OCI-LY1 (cell line): Measurements from ENCODE around the gene CAMK2A.

Experiments used
- H2AFZ ChIP-seq: fragments of 200-600 bp; sonication (generic), shearing (Covaris generic); 2 replicates; pipeline ENCODE4 v1.6.0; 2014; ENCODE audit warnings: antibody characterized with exemption, mild to moderate bottlenecking, low read length
- H3F3A ChIP-seq: fragments of 200-600 bp; sonication (generic), shearing (Covaris generic); 2 replicates; pipeline ENCODE4 v1.6.0; 2014; ENCODE audit warnings: mild to moderate bottlenecking, antibody characterized with exemption, low read length, moderate library complexity; ENCODE audit not compliant: insufficient read depth
- H3K27ac ChIP-seq: fragments of 200-600 bp; sonication (generic); 2 replicates; pipeline ENCODE4 v1.5.1; 2014; ENCODE audit warnings: low read length, mixed run types, mild to moderate bottlenecking, low read depth; ENCODE audit not compliant: poor library complexity, severe bottlenecking
- H3K27me3 ChIP-seq: fragments of 200-600 bp; sonication (generic); 2 replicates; pipeline ENCODE4 v1.6.0; 2014; ENCODE audit warnings: antibody characterized with exemption, mild to moderate bottlenecking, low read length, moderate library complexity; ENCODE audit not compliant: insufficient read depth
- H3K36me3 ChIP-seq: fragments of 200-600 bp; sonication (generic); 2 replicates; pipeline ENCODE4 v1.6.1; 2014; ENCODE audit warnings: mild to moderate bottlenecking, antibody characterized with exemption, low read length, moderate library complexity, mixed read lengths; ENCODE audit not compliant: insufficient read depth
- H3K4me1 ChIP-seq: fragments of 200-600 bp; sonication (generic); 2 replicates; pipeline ENCODE4 v1.5.1; 2014; ENCODE audit warnings: mild to moderate bottlenecking, low read length, moderate library complexity; ENCODE audit not compliant: insufficient read depth, severe bottlenecking
- H3K4me2 ChIP-seq: fragments of 200-600 bp; sonication (generic), shearing (Covaris generic); 2 replicates; pipeline ENCODE4 v1.6.1; 2014; ENCODE audit warnings: low read length
- H3K4me3 ChIP-seq: fragments of 200-600 bp; sonication (generic); 2 replicates; pipeline ENCODE4 v1.5.1; 2014; ENCODE audit warnings: low read length, low read depth, mild to moderate bottlenecking, mixed read lengths; ENCODE audit not compliant: poor library complexity, severe bottlenecking
- H3K79me2 ChIP-seq: fragments of 200-600 bp; shearing (Covaris generic); 2 replicates; pipeline ENCODE4 v1.6.1; 2016; ENCODE audit warnings: mixed run types, low read length, mixed read lengths; ENCODE audit not compliant: insufficient read depth
- H3K9ac ChIP-seq: fragments of 200-600 bp; sonication (generic), shearing (Covaris generic); 2 replicates; pipeline ENCODE4 v1.6.1; 2014; ENCODE audit warnings: mild to moderate bottlenecking, low read length, mixed read lengths
- H3K9me2 ChIP-seq: fragments of 200-600 bp; sonication (generic), shearing (Covaris generic); 2 replicates; pipeline ENCODE4 v1.6.1; 2014; ENCODE audit warnings: low read depth, mild to moderate bottlenecking, low read length, mixed read lengths
- H3K9me3 ChIP-seq: fragments of 200-600 bp; shearing (Covaris generic); 2 replicates; pipeline ENCODE4 v1.6.1; 2014; ENCODE audit warnings: low read length, mixed read lengths
- H4K20me1 ChIP-seq: fragments of 200-600 bp; sonication (generic), shearing (Covaris generic); 2 replicates; pipeline ENCODE4 v1.6.0; 2016; ENCODE audit warnings: mild to moderate bottlenecking, low read length; ENCODE audit not compliant: insufficient read depth
- EZH2 ChIP-seq: fragments of 200-600 bp; sonication (generic), shearing (Covaris generic); IDR thresholded peaks from 2 replicates; pipeline ENCODE4 v1.8.0; 2017; ENCODE audit warnings: borderline replicate concordance, mixed run types, mild to moderate bottlenecking, antibody characterized with exemption, low read length, moderate library complexity, mixed read lengths
- TF ChIP-seq, protein P1 (sequence below): fragments of 200-600 bp; sonication (generic), shearing (Covaris generic); IDR thresholded peaks from 2 replicates; pipeline ENCODE4 v1.5.1; 2017; ENCODE audit warnings: mild to moderate bottlenecking, antibody characterized with exemption, low read length, moderate library complexity, mixed read lengths

Gene CAMK2A

DNA sequence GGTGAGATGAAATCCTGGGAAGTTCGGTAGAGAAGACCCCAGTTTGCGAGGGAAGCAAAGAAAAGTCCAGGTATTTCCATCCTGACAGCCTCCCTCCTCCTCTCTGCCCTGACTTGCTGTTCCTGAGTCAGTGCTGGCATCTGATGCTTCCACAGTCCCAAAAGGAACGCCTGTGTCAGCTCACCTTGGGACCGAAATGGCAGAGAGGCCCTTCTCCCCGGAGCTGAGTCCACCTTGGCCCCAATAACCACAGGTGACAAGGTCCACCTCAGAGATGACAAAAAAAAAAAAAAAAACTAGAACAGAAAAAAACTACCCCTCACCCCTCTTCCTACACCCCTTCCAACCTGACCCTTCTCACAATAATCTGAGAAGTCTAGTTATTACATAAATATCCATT is 68.1 kb downstream of the CAMK2A start:
- Histone ChIP-seq H3K4me3 (no peak overlapping the region), H3K4me2 (no peak overlapping the region), H3F3A (no peaks in the 10 kb centered on the region), H3K27me3 (0 out of 2 replicates have a peak, but pooled peaks cover 4% of the 10 kb centered on the region), H3K36me3 (no peaks in the 10 kb centered on the region), H3K4me1 (no peaks in the 10 kb centered on the region), H3K79me2 (no peaks in the 10 kb centered on the region), H2AFZ (no peak overlapping the region), H3K9ac (no peak overlapping the region), H3K27ac (no peak overlapping the region), H4K20me1 (no peaks in the 10 kb centered on the region), H3K9me2 (no peaks in the 10 kb centered on the region), H3K9me3 (no peaks in the 10 kb centered on the region)
- TF ChIP-seq, protein P1, sequence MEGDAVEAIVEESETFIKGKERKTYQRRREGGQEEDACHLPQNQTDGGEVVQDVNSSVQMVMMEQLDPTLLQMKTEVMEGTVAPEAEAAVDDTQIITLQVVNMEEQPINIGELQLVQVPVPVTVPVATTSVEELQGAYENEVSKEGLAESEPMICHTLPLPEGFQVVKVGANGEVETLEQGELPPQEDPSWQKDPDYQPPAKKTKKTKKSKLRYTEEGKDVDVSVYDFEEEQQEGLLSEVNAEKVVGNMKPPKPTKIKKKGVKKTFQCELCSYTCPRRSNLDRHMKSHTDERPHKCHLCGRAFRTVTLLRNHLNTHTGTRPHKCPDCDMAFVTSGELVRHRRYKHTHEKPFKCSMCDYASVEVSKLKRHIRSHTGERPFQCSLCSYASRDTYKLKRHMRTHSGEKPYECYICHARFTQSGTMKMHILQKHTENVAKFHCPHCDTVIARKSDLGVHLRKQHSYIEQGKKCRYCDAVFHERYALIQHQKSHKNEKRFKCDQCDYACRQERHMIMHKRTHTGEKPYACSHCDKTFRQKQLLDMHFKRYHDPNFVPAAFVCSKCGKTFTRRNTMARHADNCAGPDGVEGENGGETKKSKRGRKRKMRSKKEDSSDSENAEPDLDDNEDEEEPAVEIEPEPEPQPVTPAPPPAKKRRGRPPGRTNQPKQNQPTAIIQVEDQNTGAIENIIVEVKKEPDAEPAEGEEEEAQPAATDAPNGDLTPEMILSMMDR, result no peak
- no peak for TF ChIP-seq EZH2

DNA sequence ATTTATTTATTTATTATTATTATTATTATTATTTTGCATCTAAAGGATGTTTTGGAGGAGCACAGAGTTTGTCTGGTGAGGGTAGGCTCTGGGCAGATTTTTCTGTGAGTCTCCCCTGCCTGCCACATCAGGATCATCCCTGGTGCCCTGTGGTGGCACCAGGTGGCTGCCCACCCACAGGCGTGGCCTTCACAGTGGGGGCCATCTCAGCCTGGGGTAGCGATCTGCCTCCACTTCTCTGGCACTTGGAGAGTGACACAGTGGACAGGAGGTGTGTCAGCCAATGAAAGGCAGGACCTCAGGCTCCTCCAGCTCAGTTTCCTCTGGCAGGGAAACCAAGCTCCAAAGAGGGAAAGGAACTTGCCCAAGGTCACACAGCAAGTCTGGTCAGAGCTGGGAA is 69.7 kb downstream of the CAMK2A start:
- Histone ChIP-seq H3K9me3 (no peaks in the 10 kb centered on the region), H3K4me3 (no peak overlapping the region), H3K27me3 (0 out of 2 replicates have a peak, but pooled peaks cover 4% of the 10 kb centered on the region)

DNA sequence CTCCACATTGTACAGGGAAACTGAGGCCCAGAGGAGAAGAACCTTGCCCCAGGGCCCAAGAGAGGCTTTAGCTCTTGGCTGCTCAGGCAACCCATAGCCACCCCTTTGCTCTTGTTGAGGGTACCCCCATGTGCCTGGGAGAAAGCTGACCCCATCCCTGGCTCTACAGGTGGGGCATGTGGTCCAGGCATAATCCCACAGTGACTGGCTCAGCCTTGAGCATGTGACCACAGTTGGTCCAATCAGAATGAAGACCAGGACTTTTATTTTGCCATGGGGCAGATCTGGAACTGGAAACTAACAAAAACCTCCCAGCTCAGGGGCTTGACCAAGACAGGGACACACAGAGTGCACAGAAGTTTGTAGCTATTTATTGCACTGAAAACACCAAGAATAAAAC is 70.4 kb downstream of the CAMK2A start:
- Histone ChIP-seq H3K9me2 (no peaks in the 10 kb centered on the region), H3K9me3 (no peaks in the 10 kb centered on the region)
- TF ChIP-seq, protein P1, result no peak
- TF ChIP-seq EZH2, result no peak

More for the DNA sequence above, 69.7 kb downstream of the CAMK2A start:
- Histone ChIP-seq H3K9ac (no peak overlapping the region), H3F3A (no peaks in the 10 kb centered on the region), H3K79me2 (no peaks in the 10 kb centered on the region), H4K20me1 (no peaks in the 10 kb centered on the region), H2AFZ (no peak overlapping the region), H3K27ac (no peak overlapping the region), H3K4me2 (no peak overlapping the region), H3K4me1 (no peaks in the 10 kb centered on the region), H3K9me2 (no peaks in the 10 kb centered on the region), H3K36me3 (no peaks in the 10 kb centered on the region)
- TF ChIP-seq, protein P1, result no peak
- TF ChIP-seq EZH2, result no peak

More for the DNA sequence above, 70.4 kb downstream of the CAMK2A start:
- H4K20me1 ChIP-seq, result no peaks in the 10 kb centered on the region
- H3K27ac ChIP-seq, result no peak overlapping the region
- H3K36me3 ChIP-seq, result no peaks in the 10 kb centered on the region
- H3K4me3 ChIP-seq, result no peak overlapping the region
- H3K27me3 ChIP-seq, result 0 out of 2 replicates have a peak, but pooled peaks cover 4% of the 10 kb centered on the region
- no peaks in the 10 kb centered on the region for H3F3A ChIP-seq
- H3K4me2 ChIP-seq, result no peak overlapping the region
- no peak overlapping the region for H2AFZ ChIP-seq
- no peak overlapping the region for H3K9ac ChIP-seq
- H3K79me2 ChIP-seq, result no peaks in the 10 kb centered on the region
- no peaks in the 10 kb centered on the region for H3K4me1 ChIP-seq
